Measurements from ENCODE around the gene MFN1. TPM values are rescaled to one million over a fixed set of nuclear protein-coding genes. Genes with fewer than 3 reads are reported as not detected.

The MFN1 gene
- total RNA-seq, 1 donor from 2014 or later: 45.9 TPM

DNA sequence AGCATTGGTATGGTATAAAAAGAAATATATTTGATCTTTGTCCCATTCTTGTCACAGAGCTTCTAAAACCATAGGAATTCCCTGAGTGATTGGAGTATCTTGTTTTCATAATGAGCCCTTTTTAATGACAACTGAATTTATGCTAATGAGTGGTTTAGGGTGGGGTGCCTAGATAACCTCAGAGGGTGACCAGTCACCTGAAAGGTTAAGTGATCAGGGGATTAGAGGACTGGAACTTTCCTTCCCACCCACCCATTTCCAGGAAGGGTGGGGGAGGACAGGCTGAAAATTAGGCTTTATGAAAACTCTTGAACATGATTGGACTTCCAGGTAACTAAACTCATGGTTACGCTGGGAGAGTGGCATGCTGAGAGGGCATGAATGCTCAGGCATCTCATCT, 8.5 kb downstream of the MFN1 start:
- H3K4me3 ChIP-seq: no peak overlapping the region
- H3K9me3 ChIP-seq: no peaks in the 10 kb centered on the region

DNA sequence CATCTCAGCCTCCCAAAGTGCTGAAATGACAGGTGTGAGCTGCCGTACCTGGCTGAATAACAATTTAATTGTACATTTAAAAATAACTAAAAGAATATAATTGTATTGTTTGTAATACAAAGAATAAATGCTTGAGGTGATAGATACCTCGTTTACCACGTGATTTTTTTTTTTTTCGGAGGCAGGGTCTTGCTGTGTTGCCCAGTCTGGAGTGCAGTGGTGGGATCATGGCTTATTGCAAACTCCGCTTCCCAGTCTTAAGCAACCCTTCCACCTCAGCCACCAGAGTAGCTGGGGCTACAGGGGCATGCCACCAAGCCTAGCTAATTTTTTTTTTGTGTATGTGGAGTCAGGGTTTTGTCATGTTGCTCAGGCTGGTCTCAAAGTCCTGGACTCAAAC, 15.8 kb downstream of the MFN1 start:
- TF ChIP-seq, protein P1, sequence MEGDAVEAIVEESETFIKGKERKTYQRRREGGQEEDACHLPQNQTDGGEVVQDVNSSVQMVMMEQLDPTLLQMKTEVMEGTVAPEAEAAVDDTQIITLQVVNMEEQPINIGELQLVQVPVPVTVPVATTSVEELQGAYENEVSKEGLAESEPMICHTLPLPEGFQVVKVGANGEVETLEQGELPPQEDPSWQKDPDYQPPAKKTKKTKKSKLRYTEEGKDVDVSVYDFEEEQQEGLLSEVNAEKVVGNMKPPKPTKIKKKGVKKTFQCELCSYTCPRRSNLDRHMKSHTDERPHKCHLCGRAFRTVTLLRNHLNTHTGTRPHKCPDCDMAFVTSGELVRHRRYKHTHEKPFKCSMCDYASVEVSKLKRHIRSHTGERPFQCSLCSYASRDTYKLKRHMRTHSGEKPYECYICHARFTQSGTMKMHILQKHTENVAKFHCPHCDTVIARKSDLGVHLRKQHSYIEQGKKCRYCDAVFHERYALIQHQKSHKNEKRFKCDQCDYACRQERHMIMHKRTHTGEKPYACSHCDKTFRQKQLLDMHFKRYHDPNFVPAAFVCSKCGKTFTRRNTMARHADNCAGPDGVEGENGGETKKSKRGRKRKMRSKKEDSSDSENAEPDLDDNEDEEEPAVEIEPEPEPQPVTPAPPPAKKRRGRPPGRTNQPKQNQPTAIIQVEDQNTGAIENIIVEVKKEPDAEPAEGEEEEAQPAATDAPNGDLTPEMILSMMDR (IDR thresholded peaks at IDR 0.05): no peak
- Histone ChIP-seq H3K4me3 (no peak overlapping the region), H3K36me3 (peaks cover 100% of the 10 kb centered on the region), H3K27me3 (ENCODE audit: low read depth) (no peaks in the 10 kb centered on the region), H3K9me3 (no peaks in the 10 kb centered on the region), H3K4me1 (no peaks in the 10 kb centered on the region), H3K27ac (no peak overlapping the region)
- DNase-seq (no peak), ATAC-seq (no peak)
- intact Hi-C loops (cut with DNase I): no loop called here

More for the DNA sequence above, 8.5 kb downstream of the MFN1 start:
- peaks cover 100% of the 10 kb centered on the region for H3K36me3 ChIP-seq
- H3K27me3 ChIP-seq (ENCODE audit: low read depth): no peaks in the 10 kb centered on the region
- TF ChIP-seq, protein P1 (IDR thresholded peaks at IDR 0.05): no peak
- no peak for DNase-seq
- no peak for ATAC-seq
- H3K27ac ChIP-seq: no peak overlapping the region
- H3K4me1 ChIP-seq: no peaks in the 10 kb centered on the region
- intact Hi-C loops (cut with DNase I): no loop called here

DNA sequence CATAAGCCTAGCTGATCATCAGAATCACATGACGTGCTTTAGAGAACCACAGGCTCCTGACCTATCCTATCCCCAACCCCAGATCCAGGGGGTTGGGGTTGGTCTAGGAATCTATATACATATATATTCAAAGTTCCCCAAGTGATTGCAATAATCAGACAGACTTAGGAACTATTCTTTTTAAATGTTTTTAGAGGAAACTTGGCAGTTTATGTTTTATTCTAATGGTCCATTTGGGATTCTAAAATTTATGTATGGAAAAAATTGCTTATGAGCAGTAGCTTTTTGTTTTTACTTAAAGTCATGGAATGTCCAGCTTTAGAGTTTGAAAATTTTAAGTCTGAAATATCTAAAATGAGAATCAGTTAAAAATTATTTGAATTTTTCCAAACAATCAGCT, 22.1 kb downstream of the MFN1 start:
- no peak for ATAC-seq
- no peaks in the 10 kb centered on the region for H3K4me1 ChIP-seq
- no peaks in the 10 kb centered on the region for H3K9me3 ChIP-seq

DNA sequence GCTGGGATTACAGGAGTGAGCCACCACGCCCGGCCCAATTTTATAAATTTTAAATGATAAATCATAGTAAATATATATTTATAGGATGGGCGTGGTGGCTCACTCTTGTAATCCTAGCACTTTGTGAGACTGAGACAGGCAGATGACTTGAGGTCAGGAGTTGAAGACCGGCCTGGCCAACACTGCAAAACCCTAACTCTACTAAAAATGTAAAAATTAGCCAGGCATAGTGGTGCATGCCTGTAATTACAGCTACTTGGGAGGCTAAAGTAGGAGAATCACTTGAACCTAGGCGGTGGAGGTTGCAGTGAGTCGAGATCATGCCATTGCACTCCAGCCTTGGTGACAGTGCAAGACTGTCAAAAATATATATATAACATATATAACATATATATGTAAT, 26.4 kb downstream of the MFN1 start:
- peaks cover 77% of the 10 kb centered on the region for H3K36me3 ChIP-seq
- no peak for DNase-seq
- no peaks in the 10 kb centered on the region for H3K9me3 ChIP-seq

More for the DNA sequence above, 22.1 kb downstream of the MFN1 start:
- H3K27ac ChIP-seq: no peak overlapping the region
- H3K27me3 ChIP-seq (ENCODE audit: low read depth): no peaks in the 10 kb centered on the region
- DNase-seq: no peak
- intact Hi-C loops (cut with DNase I): no loop called here
- peaks cover 78% of the 10 kb centered on the region for H3K36me3 ChIP-seq
- H3K4me3 ChIP-seq: no peak overlapping the region
- TF ChIP-seq, protein P1 (IDR thresholded peaks at IDR 0.05): no peak

DNA sequence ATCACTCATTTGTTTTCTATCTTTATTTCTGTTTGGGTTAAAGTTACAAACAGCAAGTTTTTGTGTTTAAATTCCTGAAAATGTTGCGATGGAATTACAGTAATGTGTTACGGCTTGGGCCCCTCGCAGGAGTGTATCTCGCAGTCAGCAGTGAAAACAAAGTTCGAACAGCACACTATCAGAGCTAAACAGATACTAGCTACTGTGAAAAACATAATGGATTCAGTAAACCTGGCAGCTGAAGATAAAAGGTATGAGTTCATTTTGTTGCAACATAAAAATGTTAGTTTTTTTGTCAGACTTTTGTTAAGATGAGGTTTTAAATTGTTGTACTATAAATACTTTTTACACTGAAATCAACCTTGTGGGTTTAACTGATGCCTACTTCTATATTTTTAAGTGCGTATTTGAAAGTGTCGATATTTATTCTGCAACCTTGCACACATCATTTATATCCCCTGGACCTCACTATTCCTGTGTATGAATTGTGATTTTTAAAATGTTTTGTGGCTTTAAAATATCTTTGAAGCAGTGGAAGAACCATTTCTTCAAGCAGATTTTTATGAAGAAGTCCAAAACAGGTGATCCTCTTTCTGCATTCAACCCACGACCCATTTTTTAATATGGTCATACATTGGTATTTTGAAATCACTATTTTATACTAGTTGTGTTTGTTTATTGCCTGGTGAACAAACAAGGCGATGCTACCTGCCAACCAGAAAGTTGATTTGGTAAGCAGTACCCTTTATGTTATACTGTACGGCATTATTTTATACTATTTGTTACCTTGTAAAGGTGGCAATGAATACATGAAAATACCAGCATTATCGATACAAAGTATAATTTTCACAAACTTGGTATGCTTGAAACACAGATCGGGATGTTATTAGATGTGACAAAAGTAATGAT, 27.8 kb downstream of the MFN1 start:
- DNase-seq: no peak
- intact Hi-C loops (cut with DNase I): no loop called here
- Histone ChIP-seq H3K27ac (no peak overlapping the region), H3K4me3 (no peak overlapping the region), H3K4me1 (no peaks in the 10 kb centered on the region), H3K27me3 (ENCODE audit: low read depth) (no peaks in the 10 kb centered on the region), H3K9me3 (no peaks in the 10 kb centered on the region), H3K36me3 (peaks cover 77% of the 10 kb centered on the region)
- TF ChIP-seq, protein P1 (IDR thresholded peaks at IDR 0.05): no peak
- no peak for ATAC-seq

More for the DNA sequence above, 26.4 kb downstream of the MFN1 start:
- Histone ChIP-seq H3K4me3 (no peak overlapping the region), H3K27me3 (ENCODE audit: low read depth) (no peaks in the 10 kb centered on the region), H3K27ac (no peak overlapping the region), H3K4me1 (no peaks in the 10 kb centered on the region)
- no peak for ATAC-seq
- TF ChIP-seq, protein P1 (IDR thresholded peaks at IDR 0.05): no peak
- intact Hi-C loops (cut with DNase I): no loop called here
